HG02981 (cell line): ENCODE data around the gene ERVW-1.
"Not testable (repeated sequence)": the region's sequence is repeated elsewhere in the genome, so short reads cannot be mapped to it uniquely, and the experiment has no call there.

Experiments
- ATAC-seq: cut with Tn5 transposase; IDR thresholded peaks from one replicate; pipeline ENCODE4 v1.9.1; 2021; ENCODE audit warnings: mild to moderate bottlenecking, moderate library complexity; ENCODE audit not compliant: unreplicated experiment

Gene ERVW-1, protein sequence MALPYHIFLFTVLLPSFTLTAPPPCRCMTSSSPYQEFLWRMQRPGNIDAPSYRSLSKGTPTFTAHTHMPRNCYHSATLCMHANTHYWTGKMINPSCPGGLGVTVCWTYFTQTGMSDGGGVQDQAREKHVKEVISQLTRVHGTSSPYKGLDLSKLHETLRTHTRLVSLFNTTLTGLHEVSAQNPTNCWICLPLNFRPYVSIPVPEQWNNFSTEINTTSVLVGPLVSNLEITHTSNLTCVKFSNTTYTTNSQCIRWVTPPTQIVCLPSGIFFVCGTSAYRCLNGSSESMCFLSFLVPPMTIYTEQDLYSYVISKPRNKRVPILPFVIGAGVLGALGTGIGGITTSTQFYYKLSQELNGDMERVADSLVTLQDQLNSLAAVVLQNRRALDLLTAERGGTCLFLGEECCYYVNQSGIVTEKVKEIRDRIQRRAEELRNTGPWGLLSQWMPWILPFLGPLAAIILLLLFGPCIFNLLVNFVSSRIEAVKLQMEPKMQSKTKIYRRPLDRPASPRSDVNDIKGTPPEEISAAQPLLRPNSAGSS

DNA sequence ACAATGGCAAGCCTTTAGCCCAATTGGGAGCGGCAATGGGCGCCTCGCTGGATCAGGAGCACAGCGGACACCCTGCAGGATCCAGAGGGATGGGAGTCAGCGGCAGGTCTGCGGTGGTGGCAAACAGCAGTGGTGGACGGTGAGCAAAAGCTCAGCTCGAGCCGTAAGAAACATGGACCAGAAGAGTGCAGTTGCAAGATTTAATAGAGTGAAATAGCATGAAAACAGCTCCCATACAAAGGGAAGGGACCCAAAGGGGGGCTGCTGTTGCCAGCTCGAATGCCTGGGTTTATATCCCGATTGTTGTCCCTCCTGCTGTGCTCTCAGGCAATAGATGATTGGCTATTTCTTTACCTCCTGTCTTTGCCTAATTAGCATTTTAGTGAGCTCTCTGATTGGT, at the start of gene ERVW-1:
ERVW-1 (minus strand) TSS at position 266 of the 400 bp plus-strand sequence. CDS start 7,565 bp downstream, outside the sequence.
- not testable (repeated sequence) for ATAC-seq

DNA sequence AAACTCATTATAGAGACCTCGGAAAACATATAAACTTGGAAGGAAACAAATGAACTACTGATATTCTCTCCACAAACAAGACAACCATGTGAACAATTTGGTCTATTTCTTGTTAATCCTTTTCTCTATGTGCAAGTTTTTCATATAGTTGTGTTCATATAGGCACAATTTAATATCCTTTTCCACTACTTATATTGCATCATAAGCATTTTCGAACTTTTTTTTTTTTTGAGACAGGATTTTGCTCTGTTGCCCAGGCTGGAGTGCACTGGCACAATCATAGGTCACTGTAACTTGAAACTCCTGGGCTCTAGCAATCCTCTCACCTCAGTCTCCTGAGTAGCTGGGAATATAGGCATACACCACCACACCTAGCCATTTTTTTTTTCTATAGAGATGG, 45.4 kb upstream of the ERVW-1 start:
- no peak for ATAC-seq

DNA sequence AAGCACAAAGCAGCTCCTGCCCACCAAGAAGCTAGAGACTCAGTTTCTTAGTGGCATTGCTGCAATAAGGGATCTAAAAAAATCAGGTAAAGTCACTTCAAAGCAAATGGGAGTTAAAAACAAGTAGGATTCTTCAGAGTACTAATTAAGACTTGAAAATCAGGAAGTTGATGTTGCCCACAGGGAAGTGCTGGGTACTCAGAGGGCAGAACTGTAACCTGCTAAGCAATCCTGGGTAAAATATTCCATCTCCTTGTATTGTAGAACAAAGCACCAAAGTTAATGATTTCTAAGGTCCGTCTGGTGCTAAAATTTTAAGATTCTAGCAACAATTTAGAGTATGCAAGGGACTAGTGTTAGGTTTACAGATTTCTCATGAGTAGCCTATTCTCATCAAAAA, 42.3 kb upstream of the ERVW-1 start:
- ATAC-seq, result no peak

DNA sequence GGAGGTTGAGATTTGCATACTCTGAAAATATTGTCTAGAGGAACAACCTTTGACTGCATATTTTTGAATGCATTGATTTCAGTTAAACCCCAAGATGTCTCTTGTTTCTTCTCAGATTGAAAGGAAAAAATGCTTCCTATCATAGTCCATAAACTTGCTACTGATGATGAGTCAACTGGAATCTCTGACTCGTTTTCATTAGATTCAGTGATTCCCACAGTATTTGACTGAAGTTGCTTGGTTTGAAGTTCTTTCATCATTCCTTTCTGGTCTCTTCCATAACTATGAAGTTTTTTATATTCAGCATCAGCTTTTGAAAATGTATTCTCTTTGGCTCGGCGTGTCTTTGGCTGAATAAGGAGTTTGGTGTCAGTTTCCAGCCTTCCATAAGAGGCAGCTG, 39.9 kb upstream of the ERVW-1 start:
- ATAC-seq, result no peak

DNA sequence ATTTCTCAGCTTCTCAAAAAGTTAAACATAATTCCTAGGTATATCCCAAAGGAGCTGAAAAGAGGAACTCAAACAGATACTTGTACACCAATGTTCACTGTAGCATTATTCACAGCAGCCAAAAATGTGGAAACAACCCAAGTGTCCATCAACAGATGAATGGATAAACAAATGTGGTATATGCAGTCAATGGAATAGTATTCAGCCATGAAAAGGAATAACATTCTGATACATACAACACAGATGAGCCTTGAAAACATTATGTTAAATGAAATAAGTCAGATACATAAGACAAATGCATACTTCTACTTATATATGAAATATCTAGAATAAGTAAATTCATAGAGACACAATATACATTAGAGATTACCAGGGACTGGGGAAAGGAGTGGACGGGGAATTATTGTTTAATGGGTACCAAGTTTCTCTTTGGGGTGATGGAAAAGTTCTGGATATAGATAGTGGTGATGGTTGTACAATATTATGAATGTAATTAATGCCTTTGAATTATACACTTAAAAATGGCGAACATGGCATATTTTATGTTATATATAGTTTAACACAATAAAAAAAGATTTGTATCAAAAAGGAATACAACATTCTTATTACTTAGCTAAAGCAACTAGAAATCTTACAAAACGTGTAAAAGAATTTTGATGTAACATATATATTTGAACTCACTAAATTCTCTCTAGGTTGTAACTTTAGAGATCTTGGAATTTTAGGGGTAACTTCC, 35.6 kb upstream of the ERVW-1 start:
- ATAC-seq, result no peak

DNA sequence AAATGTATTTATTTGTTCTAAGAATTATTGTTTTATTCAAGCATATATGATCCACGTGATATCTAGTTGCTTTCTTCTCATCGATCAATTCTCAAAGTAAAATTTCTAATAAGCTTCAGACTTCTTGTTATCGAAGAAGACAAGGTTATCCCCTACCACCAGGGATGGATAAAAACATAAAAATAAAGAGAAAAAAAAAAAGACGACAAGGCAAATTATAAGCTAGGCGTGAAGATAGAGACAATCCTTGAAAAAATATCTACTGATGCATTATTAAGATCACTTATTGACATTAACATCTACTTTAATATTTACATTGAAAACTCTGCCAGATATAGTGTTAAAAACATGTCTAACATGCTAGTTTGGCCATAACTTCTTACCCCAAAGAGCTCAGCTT, 31.2 kb upstream of the ERVW-1 start:
- ATAC-seq, result no peak

DNA sequence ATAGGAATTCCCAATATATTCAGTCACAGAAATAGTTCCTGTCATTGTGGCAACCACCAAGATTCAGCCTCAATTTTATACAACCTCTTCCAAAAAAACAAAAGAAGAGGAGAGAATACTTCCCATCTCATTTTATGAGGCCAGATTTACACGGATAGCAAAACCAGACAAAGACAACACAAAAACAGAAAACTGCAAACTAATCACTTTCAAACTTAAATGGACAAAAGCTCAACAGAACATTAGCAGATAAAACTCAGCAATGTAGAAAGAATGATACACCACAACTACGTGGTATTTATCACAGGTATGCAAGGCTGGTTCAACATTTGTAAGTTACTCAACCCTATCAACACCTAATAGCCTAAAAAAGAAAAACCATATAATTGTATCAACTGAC, 28.6 kb upstream of the ERVW-1 start:
- ATAC-seq, result no peak

DNA sequence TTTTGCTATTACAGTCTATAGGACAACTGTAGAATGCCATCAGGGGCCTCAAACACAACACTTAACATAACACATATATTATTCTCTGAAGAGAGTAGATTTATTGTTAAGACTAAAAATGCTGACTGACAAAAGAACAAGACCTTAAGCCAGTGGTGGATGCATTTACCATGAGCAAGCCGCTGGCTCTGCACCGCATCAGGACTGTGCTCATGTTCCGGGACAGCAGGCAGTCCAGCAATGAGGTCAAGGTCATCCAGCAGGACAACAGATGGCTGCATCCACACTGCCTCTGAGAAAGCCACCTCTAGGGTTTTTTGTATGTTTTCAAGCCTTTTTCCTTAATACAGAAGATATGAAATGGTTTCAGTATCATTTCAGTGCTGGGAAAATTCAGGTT, 26.8 kb upstream of the ERVW-1 start:
- ATAC-seq, result no peak

DNA sequence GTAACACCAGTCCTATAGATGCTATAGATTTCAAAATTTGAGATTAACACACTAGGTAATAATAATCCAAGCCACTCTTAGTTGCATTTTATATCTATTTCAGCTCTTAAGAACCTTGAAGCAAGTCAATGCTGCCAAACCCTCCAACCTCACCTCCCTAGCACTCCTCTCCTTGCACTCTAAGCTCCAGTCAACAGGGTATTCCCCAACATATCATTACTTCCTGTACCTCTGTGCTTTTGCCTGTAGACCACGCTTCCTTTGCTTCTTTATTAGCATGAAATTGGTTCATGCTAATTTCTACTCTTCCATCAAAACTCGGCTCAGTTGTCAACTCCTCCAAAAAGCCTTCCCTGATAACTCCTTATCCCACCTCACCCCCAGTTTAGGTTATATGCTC, 26.0 kb upstream of the ERVW-1 start:
- ATAC-seq, result no peak

DNA sequence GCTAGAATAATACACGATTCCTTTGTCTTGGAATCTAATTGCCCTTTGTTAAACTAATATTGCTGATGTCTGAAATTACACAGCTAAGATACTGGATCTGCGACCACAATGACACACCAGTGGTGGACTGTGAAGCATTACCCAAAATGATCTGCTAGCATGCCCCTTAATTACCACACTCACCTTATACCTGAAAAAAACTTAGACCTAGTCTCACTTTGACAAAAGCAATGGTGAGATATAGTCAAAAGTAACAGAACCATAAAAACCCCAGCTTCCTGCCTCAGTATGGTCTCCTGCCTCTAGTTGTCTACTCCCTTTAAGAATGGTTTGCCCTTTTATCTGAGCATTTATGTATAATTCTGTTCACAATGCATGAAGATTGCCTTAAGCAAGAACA, 20.8 kb upstream of the ERVW-1 start:
- ATAC-seq, result no peak

DNA sequence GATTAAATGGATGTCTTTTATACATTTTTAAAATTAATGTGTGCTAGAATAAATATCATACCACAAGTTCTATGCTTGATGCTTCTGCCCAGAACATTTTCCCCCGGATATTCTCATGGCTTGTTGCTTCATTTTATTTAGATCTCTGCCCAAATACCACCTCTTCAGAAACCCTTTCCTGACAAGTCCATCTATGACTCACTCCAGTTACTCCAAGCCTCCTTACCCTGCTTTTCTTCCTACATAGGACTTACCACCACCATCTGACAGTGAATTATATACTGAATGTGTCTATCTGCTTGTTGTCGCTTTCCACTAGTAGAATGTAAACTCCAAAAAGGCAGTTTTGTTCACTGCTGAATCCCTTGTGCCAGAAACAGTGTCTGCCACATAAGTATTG, 19.1 kb upstream of the ERVW-1 start:
- ATAC-seq, result no peak

DNA sequence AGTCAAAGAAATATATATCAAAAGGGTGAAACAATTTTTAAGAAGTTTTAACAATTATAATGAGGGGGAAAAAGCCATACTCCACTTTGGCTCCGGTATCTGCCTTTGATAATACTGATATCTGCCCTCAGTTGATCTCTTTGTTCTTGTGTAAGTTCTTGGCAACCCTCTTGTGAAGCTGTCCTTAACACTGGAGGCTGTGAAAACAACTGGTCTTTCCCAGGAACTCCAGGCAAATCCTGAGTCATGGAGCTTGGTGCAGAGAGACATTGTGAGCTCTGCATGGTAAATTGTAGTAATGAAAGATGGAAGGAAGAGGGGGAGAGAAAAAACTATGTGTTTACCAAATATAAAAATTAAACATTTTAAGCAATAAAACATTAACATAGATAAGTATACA, 11.9 kb upstream of the ERVW-1 start:
- ATAC-seq, result no peak

DNA sequence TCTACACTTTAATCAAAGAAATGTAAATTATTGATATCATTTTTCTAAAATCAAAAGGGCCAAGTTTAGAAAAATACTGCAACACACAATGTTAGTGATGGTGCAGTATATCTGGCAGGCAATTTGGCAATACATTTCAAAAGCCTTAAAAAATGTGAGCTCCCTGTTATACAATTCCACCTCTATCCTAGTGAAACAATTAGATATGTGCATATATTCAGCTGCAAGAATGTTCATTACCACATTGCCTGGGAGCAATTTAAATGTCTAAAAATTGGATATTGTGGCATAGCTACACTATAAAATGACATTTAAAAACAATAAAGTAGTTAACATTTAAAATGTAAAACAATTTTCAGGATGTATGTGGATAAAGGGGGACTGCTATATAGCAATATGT, 10.1 kb upstream of the ERVW-1 start:
- ATAC-seq, result no peak

DNA sequence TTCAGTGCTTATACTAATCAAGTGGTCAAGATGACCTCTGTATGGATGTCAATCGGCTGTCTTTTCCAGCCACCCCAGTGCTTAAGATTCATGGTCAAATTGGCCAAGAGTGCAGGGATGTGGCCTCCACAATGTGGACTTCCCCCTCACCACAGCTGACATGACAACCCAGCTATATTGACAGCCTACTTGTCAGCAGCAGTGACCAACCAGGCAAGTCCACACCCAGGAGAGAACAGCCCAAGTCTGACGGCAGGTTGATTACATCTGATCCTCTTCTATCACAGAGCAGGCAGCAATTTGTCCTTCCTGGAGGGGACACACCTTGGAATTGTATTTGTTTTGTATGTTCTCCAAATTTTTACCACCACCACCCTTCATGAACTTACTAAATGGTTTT, 8.2 kb upstream of the ERVW-1 start:
- ATAC-seq, result no peak

DNA sequence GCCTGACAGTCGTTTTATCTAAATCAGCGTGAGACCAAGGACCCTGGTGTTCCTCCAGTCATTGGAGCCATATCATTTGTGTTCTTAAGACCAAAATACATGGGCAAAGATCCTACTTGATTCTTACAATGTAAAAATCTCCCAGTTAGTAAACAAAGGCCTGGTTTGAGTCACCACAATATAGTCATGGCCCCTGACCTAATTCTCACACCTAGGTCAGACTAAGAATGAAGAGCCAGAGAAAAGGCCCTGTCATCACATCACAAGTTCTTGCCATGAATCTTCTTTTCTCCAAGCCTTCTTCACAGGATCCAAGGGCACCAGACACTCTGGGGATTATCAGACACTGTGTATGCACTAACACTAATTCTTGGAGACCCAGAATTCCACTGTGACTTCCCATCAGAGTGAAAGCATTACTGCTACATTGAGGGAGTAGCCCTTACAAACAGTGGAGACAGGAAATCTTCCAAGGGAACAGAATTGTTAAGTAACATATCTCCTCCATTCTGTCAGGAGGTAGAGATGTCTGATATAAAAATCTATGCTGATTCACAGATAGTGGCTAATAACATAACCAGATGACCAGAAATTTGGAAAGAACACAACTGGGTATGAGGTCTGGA, 7.6 kb upstream of the ERVW-1 start:
- ATAC-seq, result no peak

DNA sequence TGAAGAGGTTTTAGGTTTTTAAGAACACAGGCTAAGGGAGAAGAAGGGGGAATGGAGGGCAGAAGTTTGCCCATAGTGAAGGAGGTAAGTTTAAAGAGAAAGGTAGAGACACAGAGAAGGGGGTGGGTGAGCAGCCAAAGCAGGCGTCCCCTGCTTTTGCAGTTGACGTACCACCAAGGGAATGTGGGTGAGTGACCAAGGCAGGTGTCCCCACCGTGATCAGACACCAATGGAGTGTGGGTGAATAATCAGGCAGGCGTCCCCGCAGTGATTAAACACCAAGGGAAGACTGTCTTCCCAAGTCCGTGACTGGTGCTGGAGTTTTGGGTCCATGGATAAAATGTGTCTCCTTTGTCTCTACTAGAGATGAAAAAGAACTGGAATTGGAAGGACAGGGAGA, 6.5 kb upstream of the ERVW-1 start:
- not testable (repeated sequence) for ATAC-seq

DNA sequence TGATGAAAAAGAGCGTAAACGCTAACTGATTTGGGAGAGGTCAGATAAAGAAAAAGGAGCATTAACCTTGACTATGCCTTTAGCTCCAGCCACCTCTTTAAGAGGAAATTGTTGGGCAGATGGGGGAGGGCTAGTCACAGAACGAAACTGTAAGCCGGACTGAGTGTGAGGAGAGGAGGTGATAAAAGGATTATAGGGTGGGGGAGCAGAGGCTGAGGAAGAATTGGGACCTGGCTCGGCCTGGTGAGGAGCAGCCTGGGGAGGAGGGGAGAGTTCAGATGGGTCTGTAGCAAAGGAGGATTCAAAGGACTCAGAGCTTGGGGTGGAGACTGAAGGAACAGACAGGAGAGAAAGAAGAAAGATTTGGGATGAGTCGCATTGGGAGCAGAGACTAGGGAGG, 5.9 kb upstream of the ERVW-1 start:
- not testable (repeated sequence) for ATAC-seq

DNA sequence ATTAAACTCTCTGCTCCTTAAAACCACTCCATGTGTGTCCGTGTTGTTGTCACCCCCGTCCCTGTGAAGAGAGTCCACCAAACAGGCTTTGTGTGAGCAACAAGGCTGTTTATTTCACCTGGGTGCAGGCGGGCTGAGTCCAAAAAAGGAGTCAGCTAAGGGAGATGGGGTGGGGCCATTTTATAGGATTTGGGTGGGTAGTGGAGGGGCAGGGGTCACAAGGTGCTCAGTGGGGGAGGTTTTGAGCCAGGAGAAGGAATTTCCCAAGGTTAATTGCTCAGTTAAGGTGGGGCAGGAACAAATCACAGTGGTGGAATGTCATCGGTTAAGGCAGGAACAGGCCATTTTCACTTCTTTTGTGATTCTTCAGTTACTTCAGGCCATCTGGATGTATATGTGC, 1.4 kb upstream of the ERVW-1 start:
- not testable (repeated sequence) for ATAC-seq

DNA sequence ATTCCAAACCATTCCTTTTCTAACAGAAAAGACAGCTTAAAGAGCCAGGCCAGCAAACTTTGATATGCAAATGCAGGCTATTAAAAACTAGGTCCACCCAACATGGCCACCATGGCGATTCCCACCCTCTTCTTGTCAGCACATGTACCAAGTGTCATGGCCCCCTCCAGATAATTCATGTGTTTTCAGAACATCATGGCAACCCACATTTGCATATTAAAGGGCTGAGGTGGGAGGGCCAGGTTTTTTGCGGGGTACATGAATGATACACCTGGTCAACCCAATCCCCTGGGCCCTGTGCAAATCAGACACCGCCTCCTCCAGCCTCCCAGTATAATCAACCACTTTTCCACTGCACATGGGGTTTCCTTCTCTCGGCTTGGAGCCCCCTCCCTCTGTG, 965 bp upstream of the ERVW-1 start:
- ATAC-seq, result no peak

DNA sequence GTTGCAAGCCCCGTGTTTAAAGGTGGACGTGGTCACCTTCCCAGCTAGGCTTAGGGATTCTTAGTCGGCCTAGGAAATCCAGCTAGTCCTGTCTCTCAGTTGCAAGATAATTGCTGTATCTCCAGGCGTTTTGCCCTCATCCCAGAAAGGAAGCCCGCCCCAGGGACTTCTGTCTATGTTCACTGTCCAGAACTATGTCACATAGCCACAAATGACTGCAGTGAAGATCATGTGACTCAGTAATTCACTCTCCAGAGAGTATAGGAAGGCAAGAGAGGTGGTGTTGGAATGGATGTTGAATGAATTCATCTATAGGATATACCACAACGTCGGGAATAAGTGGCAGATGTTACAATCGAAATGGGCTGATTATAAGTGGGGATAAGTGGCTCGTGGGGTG, 349 bp upstream of the ERVW-1 start:
- no peak for ATAC-seq

DNA sequence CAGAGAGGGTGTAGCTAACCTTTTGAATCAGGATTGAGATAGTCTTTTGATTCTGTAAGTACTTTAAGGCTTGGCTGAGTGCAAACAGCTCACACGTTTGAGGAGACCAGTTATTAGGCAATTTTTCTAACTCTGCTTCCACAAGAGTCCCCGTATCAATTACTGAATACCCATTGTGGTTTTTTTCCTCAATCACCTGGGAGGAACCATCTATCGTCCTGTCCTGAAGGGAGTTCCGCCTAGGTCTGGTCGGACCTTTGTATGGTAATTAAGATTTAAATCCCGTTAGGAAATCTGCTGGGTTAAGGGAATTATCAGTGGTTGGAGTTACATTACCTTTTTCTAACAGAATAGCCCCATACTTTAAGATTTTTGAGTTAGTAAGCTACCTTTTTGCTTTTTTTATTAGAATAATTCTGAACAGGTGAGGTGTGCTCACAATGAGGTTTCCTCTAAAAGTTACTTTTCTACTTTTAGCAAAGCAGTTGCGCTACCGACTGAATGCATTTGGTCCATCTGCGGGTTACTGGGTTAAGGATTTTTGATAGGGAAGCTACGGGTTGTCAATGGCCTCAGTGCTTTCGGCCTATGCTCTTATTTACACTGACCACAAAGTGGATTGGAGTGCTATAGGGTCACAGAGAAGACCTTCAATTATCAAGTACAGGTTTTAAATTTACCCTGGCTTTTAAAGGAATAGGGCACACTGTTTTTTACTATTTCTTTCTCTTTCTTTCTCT, 1.7 kb downstream of the ERVW-1 start:
- not testable (repeated sequence) for ATAC-seq
